GM21447 (cell line): ENCODE results near the gene ADAMTS17.

ENCODE experiments used
- ATAC-seq: cut with Tn5 transposase; IDR thresholded peaks from one replicate; pipeline ENCODE4 v1.9.1; 2021; ENCODE audit not compliant: unreplicated experiment

Gene ADAMTS17

GRCh38 chr15:100140527-100141308 is 201.1 kb downstream of the ADAMTS17 start:
- ATAC-seq = no peak

- no peak for ATAC-seq
Observed at GRCh38 chr15:100134586-100134985, 207.2 kb downstream of the ADAMTS17 start.

GRCh38 chr15:100134089-100134583 is 207.6 kb downstream of the ADAMTS17 start:
- no peak for ATAC-seq

- no peak for ATAC-seq
Observed at GRCh38 chr15:100133001-100133400, 208.8 kb downstream of the ADAMTS17 start.

- ATAC-seq = no peak
Observed at GRCh38 chr15:100132309-100132708, 209.5 kb downstream of the ADAMTS17 start.

GRCh38 chr15:100131321-100132224 is 210.2 kb downstream of the ADAMTS17 start:
- no peak for ATAC-seq

- ATAC-seq = no peak
Observed at GRCh38 chr15:100129677-100130076, 212.1 kb downstream of the ADAMTS17 start.

GRCh38 chr15:100125401-100126191 is 216.2 kb downstream of the ADAMTS17 start:
- no peak for ATAC-seq

GRCh38 chr15:100124936-100125335 is 216.8 kb downstream of the ADAMTS17 start:
- no peak for ATAC-seq

GRCh38 chr15:100124361-100124760 is 217.4 kb downstream of the ADAMTS17 start:
- ATAC-seq = no peak

- ATAC-seq = no peak
Observed at GRCh38 chr15:100123611-100124010, 218.2 kb downstream of the ADAMTS17 start.

- ATAC-seq = no peak
Observed at GRCh38 chr15:100121285-100121684, 220.5 kb downstream of the ADAMTS17 start.

- no peak for ATAC-seq
Observed at GRCh38 chr15:100120111-100120510, 221.7 kb downstream of the ADAMTS17 start.

GRCh38 chr15:100118546-100118945 is 223.2 kb downstream of the ADAMTS17 start:
- no peak for ATAC-seq

GRCh38 chr15:100116416-100117190 is 225.2 kb downstream of the ADAMTS17 start:
- ATAC-seq = no peak

- no peak for ATAC-seq
Observed at GRCh38 chr15:100115711-100116090, 226.1 kb downstream of the ADAMTS17 start.

GRCh38 chr15:100115066-100115710 is 226.6 kb downstream of the ADAMTS17 start:
- ATAC-seq = no peak

GRCh38 chr15:100114571-100114970 is 227.2 kb downstream of the ADAMTS17 start:
- ATAC-seq = no peak

- no peak for ATAC-seq
Observed at GRCh38 chr15:100114100-100114499, 227.7 kb downstream of the ADAMTS17 start.
